GM12864 (cell line): ENCODE results near the gene FOLR3.
"Not testable (repeated sequence)": the region's sequence is repeated elsewhere in the genome, so short reads cannot be mapped to it uniquely, and the experiment has no call there.

Experiments used
- DNase-seq: peaks from one replicate; pipeline ENCODE4 v3.0.0-alpha.2; 2011; ENCODE audit warnings: low read depth
- H3K4me3 ChIP-seq: 2 replicates; pipeline ENCODE4 v1.5.1; 2011; ENCODE audit warnings: mild to moderate bottlenecking, low read depth, low read length, control low read depth
- CTCF ChIP-seq: IDR thresholded peaks from 2 replicates; pipeline ENCODE4 v1.5.1; 2011; ENCODE audit warnings: low read depth, mild to moderate bottlenecking, moderate library complexity, low read length, control low read depth, inconsistent platforms; ENCODE audit errors: missing control alignments

Gene FOLR3

GRCh38 chr11:72136684-72137262 lies 1.2 kb downstream of the FOLR3 start:
- DNase-seq, result no peak
- H3K4me3 ChIP-seq, result no peak overlapping the region
- no peak for TF ChIP-seq CTCF

DNA sequence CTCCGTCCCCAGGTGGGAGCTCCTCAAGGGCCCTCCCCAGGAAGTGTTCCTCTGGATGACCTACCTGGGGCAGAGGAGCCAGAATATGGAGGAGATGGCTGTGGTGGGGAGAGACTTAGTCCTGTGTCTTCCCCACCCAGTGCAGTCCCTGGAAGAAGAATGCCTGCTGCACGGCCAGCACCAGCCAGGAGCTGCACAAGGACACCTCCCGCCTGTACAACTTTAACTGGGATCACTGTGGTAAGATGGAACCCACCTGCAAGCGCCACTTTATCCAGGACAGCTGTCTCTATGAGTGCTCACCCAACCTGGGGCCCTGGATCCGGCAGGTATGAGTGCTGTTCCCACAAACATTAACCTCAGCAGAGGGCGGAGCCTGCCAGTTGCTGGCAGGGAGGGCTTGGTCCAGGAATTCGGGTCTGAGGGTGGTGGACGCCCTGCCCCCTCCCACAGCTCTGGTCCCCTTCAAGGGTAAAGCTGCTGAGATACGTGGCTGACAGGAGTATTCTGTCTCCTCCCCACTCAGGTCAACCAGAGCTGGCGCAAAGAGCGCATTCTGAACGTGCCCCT lies 3.4 kb downstream of the FOLR3 start:
- H3K4me3 ChIP-seq, result no peak overlapping the region
- TF ChIP-seq CTCF, result no peak
- DNase-seq, result no peak

DNA sequence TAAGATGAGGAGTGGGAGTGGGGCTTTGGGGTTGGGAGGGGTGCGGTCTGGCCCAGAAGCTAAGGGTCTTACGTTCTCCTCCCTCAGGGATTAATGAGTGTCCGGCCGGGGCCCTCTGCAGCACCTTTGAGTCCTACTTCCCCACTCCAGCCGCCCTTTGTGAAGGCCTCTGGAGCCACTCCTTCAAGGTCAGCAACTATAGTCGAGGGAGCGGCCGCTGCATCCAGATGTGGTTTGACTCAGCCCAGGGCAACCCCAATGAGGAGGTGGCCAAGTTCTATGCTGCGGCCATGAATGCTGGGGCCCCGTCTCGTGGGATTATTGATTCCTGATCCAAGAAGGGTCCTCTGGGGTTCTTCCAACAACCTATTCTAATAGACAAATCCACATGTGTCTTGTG lies 4.0 kb downstream of the FOLR3 start:
- TF ChIP-seq CTCF, result no peak
- no peak for DNase-seq
- H3K4me3 ChIP-seq, result no peak overlapping the region

DNA sequence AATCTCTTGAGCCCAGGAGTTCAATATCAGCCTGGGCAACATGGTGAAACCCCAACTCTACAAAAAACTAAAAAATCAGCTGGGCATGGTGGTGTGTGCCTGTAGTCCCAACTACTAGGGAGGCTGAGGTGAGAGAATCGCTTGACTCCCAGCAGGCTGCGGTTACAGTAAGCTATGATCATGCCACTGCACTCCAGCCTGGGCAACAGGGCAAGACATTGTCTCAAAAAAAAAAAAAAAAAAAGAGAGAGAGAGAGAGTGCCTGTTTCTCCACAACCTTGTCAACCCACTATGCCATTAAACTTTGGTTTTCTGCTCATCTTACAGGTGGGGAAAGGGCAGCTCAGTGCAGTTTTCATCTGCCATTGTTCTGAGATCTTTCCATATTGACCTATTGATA lies 5.1 kb downstream of the FOLR3 start:
- no peak for DNase-seq
- H3K4me3 ChIP-seq, result no peak overlapping the region
- no peak for TF ChIP-seq CTCF

DNA sequence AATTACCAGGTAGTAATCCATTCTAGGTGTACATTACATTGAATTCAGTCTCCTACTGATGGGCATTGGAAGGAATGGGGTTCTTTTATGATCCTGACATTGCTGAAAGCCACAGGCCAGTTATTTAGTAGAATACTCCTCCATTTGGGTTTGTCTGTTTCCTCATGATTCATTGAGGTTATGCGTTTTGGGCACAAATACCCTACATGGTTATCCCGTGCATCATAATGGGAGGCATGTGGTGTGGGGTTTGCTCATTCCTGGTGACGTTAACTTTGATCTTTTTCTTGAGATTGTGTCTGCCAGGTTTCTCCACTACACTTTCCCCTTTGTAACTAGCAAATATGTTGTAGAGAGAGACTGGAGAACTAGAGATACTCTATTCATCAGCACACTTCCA lies 5.5 kb downstream of the FOLR3 start:
- TF ChIP-seq CTCF, result no peak
- no peak overlapping the region for H3K4me3 ChIP-seq
- no peak for DNase-seq

DNA sequence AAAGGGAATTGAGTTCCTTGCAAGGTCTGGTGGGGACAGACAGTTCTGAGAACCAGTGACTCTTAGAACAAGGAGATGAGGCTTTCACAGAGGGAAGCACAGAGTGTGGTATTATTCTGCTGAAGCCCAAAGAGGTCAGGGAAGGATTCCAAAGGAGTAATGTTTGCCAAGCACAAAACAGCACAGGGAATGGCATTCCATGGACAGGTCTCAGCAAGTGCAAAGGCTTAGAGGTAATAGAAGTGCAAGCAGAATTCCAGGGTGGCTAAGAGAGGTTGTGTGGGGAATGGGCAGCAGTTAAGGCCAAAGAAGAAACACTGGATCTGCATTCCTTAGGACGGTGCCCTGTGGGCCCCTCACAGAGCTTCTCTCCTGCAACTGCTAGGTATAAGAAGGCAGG lies 6.6 kb downstream of the FOLR3 start:
- DNase-seq, H3K4me3 ChIP-seq: not testable (repeated sequence)

DNA sequence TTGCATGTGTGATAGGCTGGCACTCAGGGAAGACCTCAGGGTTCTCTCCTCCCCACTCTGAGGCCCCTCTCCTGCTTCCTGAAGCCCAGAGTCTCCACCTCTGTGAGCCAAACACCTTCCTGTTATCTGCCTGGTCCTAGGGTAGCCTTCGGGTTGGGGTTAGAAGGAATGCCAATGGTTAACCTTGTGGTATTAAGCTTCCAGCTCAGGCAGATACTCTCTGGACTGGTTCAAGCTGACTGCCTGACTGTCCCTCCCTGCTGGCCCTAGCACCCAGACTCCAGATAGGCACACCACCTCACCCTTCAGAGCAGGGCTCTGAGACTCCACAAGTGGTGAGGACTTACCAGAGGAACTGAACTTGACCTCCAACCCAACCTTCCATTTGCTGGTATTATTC lies 7.0 kb downstream of the FOLR3 start:
- DNase-seq, H3K4me3 ChIP-seq: not testable (repeated sequence)

GRCh38 chr11:72144807-72145565 lies 9.5 kb downstream of the FOLR3 start:
- no peak overlapping the region for H3K4me3 ChIP-seq
- no peak for TF ChIP-seq CTCF
- DNase-seq, result no peak
